Coronary artery (tissue), 2 donors: ENCODE results near the gene CD247.

Experiments used
- DNase-seq: peaks from one replicate; pipeline ENCODE4 v3.0.0-alpha.2; 2017; ENCODE audit warnings: low spot score
- H3K27ac ChIP-seq, 2 donors: fragments of 200-600 bp; sonication (generic); one replicate each; pipeline ENCODE4 v1.5.1; 2016 to 2019
- H3K4me3 ChIP-seq: fragments of 200-600 bp; sonication (generic); 2 replicates; pipeline ENCODE4 v1.5.1; 2016; ENCODE audit warnings: mild to moderate bottlenecking, moderate library complexity
- CTCF ChIP-seq: fragments of 200-600 bp; sonication (generic); IDR thresholded peaks from one replicate; pipeline ENCODE4 v1.5.1; 2019; ENCODE audit warnings: antibody characterized with exemption

Gene CD247

GRCh38 chr1:167496797-167497619, 21.3 kb downstream of the CD247 start:
- no peak overlapping the region for H3K4me3 ChIP-seq
- no peak for TF ChIP-seq CTCF
- H3K27ac ChIP-seq: no peak overlapping the region
- DNase-seq: no peak

- Histone ChIP-seq H3K4me3 (no peak overlapping the region), H3K27ac (no peak overlapping the region)
- no peak for TF ChIP-seq CTCF
- no peak for DNase-seq
These were observed 25.0 kb downstream of the CD247 start for GRCh38 chr1:167493372-167493771.

GRCh38 chr1:167492481-167492910, 25.8 kb downstream of the CD247 start:
- Histone ChIP-seq H3K4me3 (no peak overlapping the region), H3K27ac (no peak overlapping the region)
- TF ChIP-seq CTCF: no peak
- DNase-seq: no peak

GRCh38 chr1:167491586-167492461, 26.5 kb downstream of the CD247 start:
- no peak for TF ChIP-seq CTCF
- Histone ChIP-seq H3K4me3 (no peak overlapping the region), H3K27ac (no peak overlapping the region)
- DNase-seq: no peak

- no peak overlapping the region for H3K4me3 ChIP-seq
- TF ChIP-seq CTCF: no peak
- DNase-seq: no peak
- H3K27ac ChIP-seq: no peak overlapping the region
These were observed 27.6 kb downstream of the CD247 start for GRCh38 chr1:167490765-167491164.

- DNase-seq: no peak
- no peak for TF ChIP-seq CTCF
- no peak overlapping the region for H3K27ac ChIP-seq
- H3K4me3 ChIP-seq: no peak overlapping the region
These were observed 28.6 kb downstream of the CD247 start for GRCh38 chr1:167489571-167490340.
